Left colon (tissue), 2 donors: ENCODE data around the gene ANKRD29. TPM values are rescaled to one million over a fixed set of nuclear protein-coding genes. Genes with fewer than 3 reads are reported as not detected.
"Not testable (repeated sequence)": the region's sequence is repeated elsewhere in the genome, so short reads cannot be mapped to it uniquely, and the experiment has no call there.

ENCODE experiments used
- ATAC-seq: fragments of 200-7000 bp; cut with Tn5 transposase; one replicate; pipeline ENCODE4 v1.9.1; 2020; ENCODE audit warnings: mild to moderate bottlenecking, moderate library complexity
- DNase-seq, 2 donors: peaks; one replicate each; pipeline ENCODE4 v3.0.0-alpha.2; 2020
- intact Hi-C, 2 donors: fragments of 100-400 bp; cut with DNase I in 1 of 2; cut with micrococcal nuclease in 1 of 2; formaldehyde crosslinking; loops; one replicate each; pipeline versions ENCODE4 v1.11.2 to v1.14.0; 2022; cut with DNase I, micrococcal nuclease
- total RNA-seq, 2 donors: library from RNA; stranded (reverse); fragmentation: NEBNext Ultra II Directional; extraction: Animal tissue kit (Norgen Biotek cat#: 25700); gene quantifications; one replicate each; pipeline ENCODE4 v1.2.1, GENCODE V29; 2021
- donor health status: DM: no; HTN: no; CAD: no.
- donor health status: DM: yes; HTN: yes; CAD: no.

ANKRD29 gene
- total RNA-seq, 2 donors from 2014 or later, result 1.2 to 2.5 TPM

- ATAC-seq, result no peak
These were observed 87.4 kb downstream of the ANKRD29 start for GRCh38 chr18:23575309-23575651.

GRCh38 chr18:23574611-23575308 is 88.0 kb downstream of the ANKRD29 start:
- intact Hi-C loops, result no loop called here
- ATAC-seq (no peak), DNase-seq (no peak)

More at GRCh38 chr18:23575309-23575651, 87.4 kb downstream of the ANKRD29 start:
- DNase-seq, result no peak
- intact Hi-C loops, result no loop called here

- intact Hi-C loops, result no loop called here
- DNase-seq (no peak), ATAC-seq (no peak)
These were observed 88.9 kb downstream of the ANKRD29 start for GRCh38 chr18:23573626-23574431.

GRCh38 chr18:23573020-23573419 is 89.7 kb downstream of the ANKRD29 start:
- DNase-seq (no peak), ATAC-seq (no peak)
- intact Hi-C loops, result no loop called here

GRCh38 chr18:23572570-23572969 is 90.1 kb downstream of the ANKRD29 start:
- DNase-seq (no peak), ATAC-seq (no peak)
- intact Hi-C loops, result no loop called here

GRCh38 chr18:23572012-23572411 is 90.7 kb downstream of the ANKRD29 start:
- DNase-seq (no peak), ATAC-seq (no peak)
- intact Hi-C loops, result no loop called here

GRCh38 chr18:23570912-23571504 is 91.7 kb downstream of the ANKRD29 start:
- ATAC-seq, result no peak
- intact Hi-C loops, result no loop called here
- DNase-seq, result no peak

GRCh38 chr18:23569299-23570063 is 93.2 kb downstream of the ANKRD29 start:
- DNase-seq, result no peak
- intact Hi-C loops, result no loop called here
- peak; percentile 77 for ATAC-seq

GRCh38 chr18:23568281-23569138 is 94.2 kb downstream of the ANKRD29 start:
- ATAC-seq, result no peak
- intact Hi-C loops, result no loop called here

GRCh38 chr18:23567671-23568070 is 95.0 kb downstream of the ANKRD29 start:
- DNase-seq (no peak), ATAC-seq (no peak)
- intact Hi-C loops, result no loop called here

More at GRCh38 chr18:23568281-23569138, 94.2 kb downstream of the ANKRD29 start:
- DNase-seq, result no peak

GRCh38 chr18:23565916-23566547 is 96.7 kb downstream of the ANKRD29 start:
- ATAC-seq (peak; percentile 73), DNase-seq (no peak)
- intact Hi-C loops, result no loop called here

GRCh38 chr18:23563377-23564043 is 99.2 kb downstream of the ANKRD29 start:
- no peak for ATAC-seq
- intact Hi-C loops, result no loop called here

GRCh38 chr18:23560186-23560585 is 102.5 kb downstream of the ANKRD29 start:
- no peak for DNase-seq
- intact Hi-C loops, result no loop called here
- ATAC-seq, result no peak

More at GRCh38 chr18:23563377-23564043, 99.2 kb downstream of the ANKRD29 start:
- no peak for DNase-seq

- ATAC-seq, intact Hi-C loops, DNase-seq: not testable (repeated sequence)
These were observed 105.2 kb downstream of the ANKRD29 start for GRCh38 chr18:23557511-23557910.

GRCh38 chr18:23556145-23556780 is 106.4 kb downstream of the ANKRD29 start:
- no peak for ATAC-seq
- intact Hi-C loops, result no loop called here
- no peak for DNase-seq

- ATAC-seq, result no peak
These were observed 108.8 kb downstream of the ANKRD29 start for GRCh38 chr18:23553887-23554286.

GRCh38 chr18:23552505-23552904 is 110.2 kb downstream of the ANKRD29 start:
- no peak for ATAC-seq
- intact Hi-C loops, result no loop called here

More at GRCh38 chr18:23553887-23554286, 108.8 kb downstream of the ANKRD29 start:
- intact Hi-C loops, result no loop called here
- DNase-seq, result no peak

More at GRCh38 chr18:23552505-23552904, 110.2 kb downstream of the ANKRD29 start:
- no peak for DNase-seq
